DOHH2 (cell line): ENCODE measurements around the gene CDH22.

Experiments used
- H3F3A ChIP-seq: fragments of 200-600 bp; sonication (generic), shearing (Covaris generic); 2 replicates; pipeline ENCODE4 v1.6.0; 2016; ENCODE audit warnings: antibody characterized with exemption, mild to moderate bottlenecking; ENCODE audit not compliant: control insufficient read depth, insufficient read depth
- H3K27ac ChIP-seq: fragments of 200-600 bp; sonication (generic); 2 replicates; pipeline ENCODE4 v1.5.1; 2014; ENCODE audit warnings: low read depth, mild to moderate bottlenecking, low read length, moderate library complexity
- H3K27me3 ChIP-seq: fragments of 200-600 bp; sonication (generic); 2 replicates; pipeline ENCODE4 v1.6.1; 2014; ENCODE audit warnings: mild to moderate bottlenecking, low read length, mixed read lengths; ENCODE audit not compliant: control insufficient read depth
- H3K36me3 ChIP-seq: fragments of 200-600 bp; sonication (generic); 2 replicates; pipeline ENCODE4 v1.6.1; 2014; ENCODE audit warnings: mild to moderate bottlenecking, low read length, moderate library complexity, mixed read lengths; ENCODE audit not compliant: control insufficient read depth
- H3K4me1 ChIP-seq: fragments of 200-600 bp; sonication (generic); 2 replicates; pipeline ENCODE4 v1.6.1; 2014; ENCODE audit warnings: mild to moderate bottlenecking, low read length, mixed read lengths; ENCODE audit not compliant: control insufficient read depth
- H3K4me2 ChIP-seq: fragments of 200-600 bp; sonication (generic); 2 replicates; pipeline ENCODE4 v1.6.0; 2014; ENCODE audit warnings: mild to moderate bottlenecking, low read length, moderate library complexity
- H3K4me3 ChIP-seq: fragments of 200-600 bp; sonication (generic); 2 replicates; pipeline ENCODE4 v1.5.1; 2014; ENCODE audit warnings: mild to moderate bottlenecking, low read length, mixed read lengths
- H3K79me2 ChIP-seq: fragments of 200-600 bp; sonication (generic); 2 replicates; pipeline ENCODE4 v1.6.1; 2014; ENCODE audit warnings: mild to moderate bottlenecking, low read length, mixed read lengths; ENCODE audit not compliant: control insufficient read depth
- H3K9me2 ChIP-seq: fragments of 200-600 bp; sonication (generic); replicated peaks from 2 replicates; pipeline ENCODE4 v1.6.1; 2014; ENCODE audit warnings: mild to moderate bottlenecking, low read length, mixed read lengths; ENCODE audit not compliant: control insufficient read depth
- H3K9me3 ChIP-seq: fragments of 200-600 bp; sonication (generic); 2 replicates; pipeline ENCODE4 v1.6.1; 2014; ENCODE audit warnings: antibody characterized with exemption, low read length, mixed read lengths; ENCODE audit not compliant: control insufficient read depth, insufficient read depth
- H4K20me1 ChIP-seq: fragments of 200-600 bp; sonication (generic); 2 replicates; pipeline ENCODE4 v1.6.0; 2014; ENCODE audit warnings: low read depth, mild to moderate bottlenecking, antibody characterized with exemption, low read length, moderate library complexity; ENCODE audit not compliant: control insufficient read depth, insufficient read depth
- EZH2phosphoT487 ChIP-seq: fragments of 200-600 bp; sonication (generic); IDR thresholded peaks from 2 replicates; pipeline ENCODE4 v1.6.1; 2017; ENCODE audit warnings: borderline replicate concordance, mild to moderate bottlenecking, antibody characterized with exemption, low read length, moderate library complexity, mixed read lengths
- TF ChIP-seq, protein P1 (sequence below): fragments of 200-600 bp; sonication (generic); IDR thresholded peaks from one replicate; pipeline ENCODE4 v1.5.1; 2014; ENCODE audit warnings: antibody characterized with exemption, mild to moderate bottlenecking, low read depth, low read length; ENCODE audit not compliant: poor library complexity, severe bottlenecking

CDH22 gene

DNA sequence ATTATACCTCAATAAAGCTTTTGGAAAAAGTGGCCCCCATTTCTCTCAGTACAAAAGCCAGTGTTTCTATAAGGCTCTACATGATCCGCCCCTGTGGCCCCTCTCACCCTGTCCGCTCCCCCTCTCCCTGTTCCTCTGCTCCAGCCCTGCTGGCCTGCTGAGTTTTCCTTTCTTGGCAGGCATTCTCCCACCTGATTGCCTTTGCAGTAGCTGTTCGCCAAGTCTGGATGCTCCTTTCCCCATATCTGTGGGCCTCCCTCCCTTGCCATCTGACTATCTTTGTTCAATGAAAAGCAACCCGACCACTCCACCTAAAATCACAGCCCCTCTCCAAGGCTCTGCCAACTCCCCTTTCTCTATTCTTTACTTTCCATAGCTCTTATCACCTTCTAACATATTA, 33.2 kb downstream of the CDH22 start:
- Histone ChIP-seq H3K27ac (no peak overlapping the region), H3K9me2 (no peaks in the 10 kb centered on the region), H3K9me3 (no peaks in the 10 kb centered on the region), H3K27me3 (peaks cover 3% of the 10 kb centered on the region; the same call in 1 of the 2 replicates), H3K4me3 (no peak overlapping the region), H3K36me3 (no peaks in the 10 kb centered on the region), H3K4me1 (no peaks in the 10 kb centered on the region), H3K4me2 (no peak overlapping the region), H3F3A (no peaks in the 10 kb centered on the region), H4K20me1 (no peaks in the 10 kb centered on the region), H3K79me2 (no peaks in the 10 kb centered on the region)
- TF ChIP-seq EZH2phosphoT487 = no peak
- TF ChIP-seq, protein P1, sequence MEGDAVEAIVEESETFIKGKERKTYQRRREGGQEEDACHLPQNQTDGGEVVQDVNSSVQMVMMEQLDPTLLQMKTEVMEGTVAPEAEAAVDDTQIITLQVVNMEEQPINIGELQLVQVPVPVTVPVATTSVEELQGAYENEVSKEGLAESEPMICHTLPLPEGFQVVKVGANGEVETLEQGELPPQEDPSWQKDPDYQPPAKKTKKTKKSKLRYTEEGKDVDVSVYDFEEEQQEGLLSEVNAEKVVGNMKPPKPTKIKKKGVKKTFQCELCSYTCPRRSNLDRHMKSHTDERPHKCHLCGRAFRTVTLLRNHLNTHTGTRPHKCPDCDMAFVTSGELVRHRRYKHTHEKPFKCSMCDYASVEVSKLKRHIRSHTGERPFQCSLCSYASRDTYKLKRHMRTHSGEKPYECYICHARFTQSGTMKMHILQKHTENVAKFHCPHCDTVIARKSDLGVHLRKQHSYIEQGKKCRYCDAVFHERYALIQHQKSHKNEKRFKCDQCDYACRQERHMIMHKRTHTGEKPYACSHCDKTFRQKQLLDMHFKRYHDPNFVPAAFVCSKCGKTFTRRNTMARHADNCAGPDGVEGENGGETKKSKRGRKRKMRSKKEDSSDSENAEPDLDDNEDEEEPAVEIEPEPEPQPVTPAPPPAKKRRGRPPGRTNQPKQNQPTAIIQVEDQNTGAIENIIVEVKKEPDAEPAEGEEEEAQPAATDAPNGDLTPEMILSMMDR = no peak

DNA sequence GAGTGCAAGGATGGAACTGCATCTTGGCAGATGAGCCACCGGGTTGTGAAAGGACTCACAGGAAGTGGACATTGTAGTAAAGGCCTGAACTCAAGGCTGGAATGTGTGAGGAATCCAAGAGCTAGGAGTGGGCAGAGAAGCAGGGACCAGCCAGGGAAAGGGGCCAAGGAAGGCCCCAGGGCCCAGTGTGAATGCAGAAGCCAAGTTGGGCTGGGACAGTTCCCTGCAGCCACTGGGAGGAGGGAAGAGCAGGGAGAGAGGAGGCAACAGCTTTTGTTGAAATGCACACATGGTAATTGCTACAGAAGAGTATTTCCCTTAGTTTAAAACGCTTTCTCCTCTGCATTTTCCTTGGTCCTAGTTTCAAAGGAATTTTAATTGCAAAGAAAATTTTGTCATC, 34.6 kb downstream of the CDH22 start:
- no peaks in the 10 kb centered on the region for H3K4me1 ChIP-seq
- TF ChIP-seq EZH2phosphoT487 = no peak
- TF ChIP-seq, protein P1 = no peak
- no peaks in the 10 kb centered on the region for H3K79me2 ChIP-seq
- no peaks in the 10 kb centered on the region for H3F3A ChIP-seq
- no peaks in the 10 kb centered on the region for H4K20me1 ChIP-seq
- H3K9me3 ChIP-seq = no peaks in the 10 kb centered on the region
- H3K36me3 ChIP-seq = no peaks in the 10 kb centered on the region
- no peak overlapping the region for H3K4me2 ChIP-seq
- H3K27me3 ChIP-seq = peaks cover 3% of the 10 kb centered on the region; the same call in 1 of the 2 replicates
- no peak overlapping the region for H3K27ac ChIP-seq
- no peak overlapping the region for H3K4me3 ChIP-seq
- H3K9me2 ChIP-seq = no peaks in the 10 kb centered on the region

DNA sequence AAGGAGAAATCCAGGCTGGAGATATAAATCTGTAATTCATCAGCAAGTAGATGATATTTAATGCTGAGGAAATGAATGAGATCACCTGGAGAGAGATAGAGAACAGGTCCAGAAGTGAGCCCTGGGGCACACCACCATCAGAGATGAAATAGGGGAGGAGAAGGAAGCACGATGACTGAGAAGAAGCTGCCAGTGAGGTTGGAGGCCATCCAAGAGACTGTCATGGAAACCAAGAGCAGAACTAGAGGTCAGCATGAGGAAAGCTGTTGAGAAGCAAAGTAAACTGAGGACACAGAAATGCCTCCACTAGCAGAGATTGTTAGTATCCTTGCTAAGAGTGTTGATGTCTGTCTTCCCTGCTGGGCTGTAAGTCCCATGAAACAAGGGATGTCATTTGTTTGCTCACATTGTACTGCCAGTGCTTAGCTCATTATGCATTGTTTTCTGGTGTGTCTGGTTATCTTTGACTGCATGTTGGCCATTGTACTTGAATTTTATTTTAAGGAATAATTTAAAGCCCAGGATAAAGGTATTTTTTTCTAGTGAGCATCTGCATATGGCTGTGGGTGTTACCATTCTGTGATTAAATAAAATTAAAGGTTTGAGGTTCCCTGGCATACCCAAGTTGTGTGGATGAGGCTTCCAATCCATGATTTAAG, 35.8 kb downstream of the CDH22 start:
- Histone ChIP-seq H3K4me1 (no peaks in the 10 kb centered on the region), H3K4me2 (no peak overlapping the region), H3K9me2 (no peaks in the 10 kb centered on the region), H3K4me3 (no peak overlapping the region), H3K36me3 (no peaks in the 10 kb centered on the region), H3K9me3 (no peaks in the 10 kb centered on the region), H3F3A (no peaks in the 10 kb centered on the region), H3K79me2 (no peaks in the 10 kb centered on the region), H3K27ac (no peak overlapping the region), H4K20me1 (no peaks in the 10 kb centered on the region), H3K27me3 (peaks cover 3% of the 10 kb centered on the region; the same call in 1 of the 2 replicates)
- TF ChIP-seq, protein P1 = no peak
- no peak for TF ChIP-seq EZH2phosphoT487
